Erythroblast (primary cell): ENCODE data around the gene AUTS2.

Experiments used
- GATA1 ChIP-seq: IDR thresholded peaks from 2 replicates; pipeline ENCODE4 v1.6.1; 2011; ENCODE audit warnings: low read depth, mild to moderate bottlenecking, control low read depth, low read length, moderate library complexity
- POLR2A ChIP-seq: IDR thresholded peaks from 2 replicates; pipeline ENCODE4 v1.6.1; 2011; ENCODE audit warnings: mild to moderate bottlenecking, low read length

- no peak for TF ChIP-seq POLR2A
- no peak for TF ChIP-seq GATA1
Observed at GRCh38 chr7:70580161-70580560, 981.9 kb downstream of the AUTS2 start.
